ENCODE measurements around the gene DNAJA2.
A peak's percentile ranks its signal among the peaks of the same experiment; 100 is the strongest.
"Not testable (repeated sequence)": the region's sequence is repeated elsewhere in the genome, so short reads cannot be mapped to it uniquely, and the experiment has no call there.

The DNAJA2 gene

DNA sequence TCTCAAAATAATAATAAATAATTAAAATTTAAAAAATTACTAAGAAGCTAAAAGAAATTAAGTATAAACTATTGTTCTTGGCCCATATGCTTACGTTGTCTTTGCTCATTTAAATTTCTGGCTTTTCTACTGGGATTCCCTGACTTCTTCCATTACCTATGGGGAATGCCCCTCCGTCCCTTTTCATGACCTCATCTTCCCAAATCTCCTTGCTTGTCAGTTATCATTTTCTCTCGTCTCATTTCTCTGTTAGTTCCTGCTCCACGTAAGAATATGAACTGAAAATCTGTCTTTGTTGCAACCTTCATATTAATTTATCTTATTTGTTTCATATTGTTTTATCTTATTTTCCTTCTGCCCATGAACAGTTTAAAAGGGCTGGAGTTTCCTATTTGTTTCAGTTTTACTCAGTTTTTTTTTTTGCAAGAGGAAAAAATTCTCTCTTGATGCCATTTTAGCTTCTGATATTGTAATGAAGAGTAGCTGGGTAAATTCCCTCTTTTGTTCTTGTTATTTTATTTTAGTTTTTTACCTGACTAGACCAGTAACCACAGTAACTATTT, 2.5 kb upstream of the DNAJA2 start:
- DNase-seq (ENCODE audit: low spot score): no peak
- FAIRE-seq: no peak

DNA sequence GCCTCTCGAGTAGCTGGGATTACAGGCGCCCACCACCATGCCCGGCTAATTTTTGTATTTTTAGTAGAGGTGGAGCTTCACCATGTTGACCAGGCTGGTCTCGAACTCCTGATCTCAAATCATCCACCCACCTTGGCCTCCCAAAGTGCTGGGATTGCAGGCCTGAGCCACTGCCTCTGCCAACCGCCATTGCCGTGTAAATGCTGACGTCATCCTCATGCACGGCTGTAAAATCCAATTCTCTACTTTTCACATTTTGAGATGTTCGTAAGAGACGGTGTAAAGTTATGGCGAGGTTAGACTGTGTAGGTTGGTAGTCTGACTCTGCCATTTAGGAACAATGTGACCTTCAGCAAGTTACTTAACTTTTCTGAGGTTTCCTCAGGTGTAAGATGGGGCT, 1.7 kb upstream of the DNAJA2 start:
- DNase-seq (ENCODE audit: low spot score) (no peak), FAIRE-seq (no peak)

DNA sequence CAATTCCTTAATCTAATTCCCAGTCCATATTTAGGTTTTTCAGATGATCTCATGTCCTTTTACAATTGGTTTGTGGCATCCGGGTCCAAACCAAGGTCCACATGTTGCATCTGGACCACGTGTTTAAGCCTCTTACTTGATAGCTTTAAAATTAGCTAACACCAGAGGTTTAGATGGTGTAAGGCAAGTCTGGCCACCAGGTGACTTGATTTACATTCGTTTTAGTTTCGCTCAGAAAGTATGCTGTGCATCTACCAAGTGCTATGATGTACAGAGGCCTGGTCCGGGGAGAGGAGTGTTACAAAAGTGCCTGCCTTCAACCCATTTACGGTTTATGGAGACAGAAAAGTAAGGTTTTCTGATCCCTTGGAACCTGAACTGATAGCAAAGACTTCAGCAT, 878 bp upstream of the DNAJA2 start:
- FAIRE-seq: no peak
- DNase-seq (ENCODE audit: low spot score): no peak

DNA sequence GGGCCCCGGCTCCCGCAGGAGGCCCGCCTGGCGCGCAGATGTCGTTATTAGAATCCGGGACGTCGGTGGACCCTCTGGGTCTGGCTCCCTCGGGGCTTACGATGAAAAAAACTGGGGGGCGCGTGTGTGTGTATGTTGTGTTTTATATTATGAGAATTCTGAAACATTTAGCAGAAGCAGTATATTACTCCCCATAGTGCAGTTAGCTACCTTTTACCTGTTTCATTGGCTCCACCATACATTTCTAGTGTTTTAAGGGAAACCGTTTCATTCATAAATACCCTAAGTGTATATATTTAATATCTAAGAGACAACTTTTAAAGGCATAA, 486 bp upstream of the DNAJA2 start:
- DNase-seq (ENCODE audit: low spot score): no peak
- FAIRE-seq: no peak

DNA sequence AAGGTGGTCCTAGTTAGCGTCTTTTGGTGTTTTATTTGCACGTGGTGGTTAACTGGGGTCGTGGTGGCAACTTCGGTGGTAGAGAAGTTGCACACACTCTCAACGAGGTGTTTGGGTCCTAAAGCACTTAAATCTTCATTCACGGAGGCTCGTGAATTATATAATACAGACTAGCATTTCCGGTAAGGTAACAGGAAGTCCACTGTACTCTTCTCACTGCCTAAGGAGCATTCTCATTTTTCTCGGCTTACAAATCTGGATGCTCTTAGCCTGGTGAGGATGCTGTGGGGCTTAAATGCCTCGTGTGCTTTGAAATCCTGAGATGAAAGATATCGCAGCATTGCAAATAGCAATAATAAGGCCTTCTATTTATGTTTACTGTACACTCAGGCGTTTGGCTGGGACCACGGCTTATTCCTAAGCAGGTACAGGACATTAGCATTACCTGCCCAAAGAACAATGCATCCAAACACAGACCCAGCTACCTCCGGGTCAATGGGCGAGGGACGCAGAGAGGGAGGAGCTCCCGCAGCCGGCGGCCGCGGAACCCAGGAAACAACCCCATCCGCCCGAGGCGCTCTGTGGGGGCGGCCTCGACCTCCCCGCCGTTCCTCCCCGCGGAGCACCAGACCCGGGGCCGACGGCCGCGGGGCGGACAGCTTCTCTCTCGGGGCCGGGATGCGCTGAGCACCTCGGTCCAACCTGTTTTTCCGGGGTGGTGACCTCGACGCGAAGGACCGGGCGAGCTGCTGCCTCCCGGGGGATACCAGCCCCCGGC, 856 bp downstream of the DNAJA2 start:
- FAIRE-seq: no peak
- peak; percentile 7 for DNase-seq (ENCODE audit: low spot score)

DNA sequence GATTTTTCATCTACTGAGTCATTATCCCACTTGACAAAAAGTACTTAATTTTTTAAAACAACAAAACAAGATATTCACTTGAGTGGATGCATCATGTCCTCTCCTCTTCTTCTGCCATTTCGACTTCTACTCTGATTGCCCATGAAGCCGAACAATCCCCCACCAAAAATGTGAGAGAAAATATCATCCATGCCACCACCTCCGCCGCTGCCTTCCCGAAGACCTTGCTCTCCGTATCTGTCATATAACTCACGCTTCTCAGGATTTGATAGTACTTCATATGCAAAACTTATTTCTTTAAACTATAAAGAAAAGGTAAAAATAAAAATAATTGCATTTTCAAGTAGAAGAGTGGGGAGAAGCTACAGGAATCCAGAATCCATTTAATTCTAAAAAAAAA, 2.2 kb downstream of the DNAJA2 start:
- FAIRE-seq (no peak), DNase-seq (ENCODE audit: low spot score) (no peak)

DNA sequence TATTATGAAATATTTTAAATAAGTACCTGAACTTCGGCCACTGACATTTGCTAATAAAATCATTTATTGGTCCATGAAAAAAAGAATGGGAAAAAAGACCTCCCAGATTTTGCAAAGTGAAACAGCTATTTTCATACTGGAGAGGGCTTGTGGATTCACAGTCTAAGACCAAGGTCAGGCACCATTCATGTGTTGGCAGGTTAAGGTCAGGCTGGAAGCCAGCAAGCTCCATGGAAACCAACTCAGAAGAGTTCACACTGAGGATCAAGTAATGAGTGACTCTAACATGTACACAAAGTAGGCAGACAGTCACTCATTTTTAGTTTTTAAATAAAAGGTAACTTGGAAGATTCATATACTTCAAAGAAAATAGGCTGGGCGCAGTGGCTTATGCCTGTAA, 3.4 kb downstream of the DNAJA2 start:
- FAIRE-seq (no peak), DNase-seq (ENCODE audit: low spot score) (no peak)

DNA sequence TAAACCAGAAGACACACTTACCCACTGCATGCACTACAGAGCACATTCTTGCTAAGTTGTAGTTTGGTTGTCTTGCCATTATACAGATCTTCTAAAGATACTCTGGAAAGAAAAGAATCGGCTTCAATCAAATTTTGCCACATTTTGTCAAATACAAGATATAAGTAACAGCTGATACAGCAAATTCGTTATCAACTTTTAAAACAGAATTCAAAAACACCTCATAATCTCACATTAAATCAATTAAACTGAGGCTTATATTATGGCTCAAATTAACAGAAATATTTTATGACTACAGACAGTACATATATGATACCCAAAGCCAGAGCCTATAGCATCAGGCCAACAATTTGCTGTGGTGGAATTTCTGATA, 5.4 kb downstream of the DNAJA2 start:
- FAIRE-seq (no peak), DNase-seq (ENCODE audit: low spot score) (no peak)

DNA sequence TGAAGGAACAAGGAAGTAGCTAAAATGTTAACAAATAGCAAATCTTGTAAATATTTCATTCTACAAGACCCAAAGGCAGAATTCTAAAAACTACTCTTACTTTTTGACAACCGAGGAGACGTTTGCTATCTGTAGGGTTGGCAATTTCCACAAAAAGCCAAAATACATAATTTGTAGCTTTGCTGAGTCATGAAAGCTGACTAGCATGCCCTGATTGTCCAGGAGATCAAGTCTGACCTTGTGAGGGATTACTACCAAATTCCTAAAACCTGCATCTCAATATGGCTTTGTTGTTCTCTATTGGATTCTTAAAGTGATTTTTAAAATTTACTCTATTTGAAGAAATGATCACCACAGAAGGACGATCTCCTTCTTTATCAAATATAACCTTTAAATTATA, 10.8 kb downstream of the DNAJA2 start:
- FAIRE-seq (no peak), DNase-seq (ENCODE audit: low spot score) (no peak)

DNA sequence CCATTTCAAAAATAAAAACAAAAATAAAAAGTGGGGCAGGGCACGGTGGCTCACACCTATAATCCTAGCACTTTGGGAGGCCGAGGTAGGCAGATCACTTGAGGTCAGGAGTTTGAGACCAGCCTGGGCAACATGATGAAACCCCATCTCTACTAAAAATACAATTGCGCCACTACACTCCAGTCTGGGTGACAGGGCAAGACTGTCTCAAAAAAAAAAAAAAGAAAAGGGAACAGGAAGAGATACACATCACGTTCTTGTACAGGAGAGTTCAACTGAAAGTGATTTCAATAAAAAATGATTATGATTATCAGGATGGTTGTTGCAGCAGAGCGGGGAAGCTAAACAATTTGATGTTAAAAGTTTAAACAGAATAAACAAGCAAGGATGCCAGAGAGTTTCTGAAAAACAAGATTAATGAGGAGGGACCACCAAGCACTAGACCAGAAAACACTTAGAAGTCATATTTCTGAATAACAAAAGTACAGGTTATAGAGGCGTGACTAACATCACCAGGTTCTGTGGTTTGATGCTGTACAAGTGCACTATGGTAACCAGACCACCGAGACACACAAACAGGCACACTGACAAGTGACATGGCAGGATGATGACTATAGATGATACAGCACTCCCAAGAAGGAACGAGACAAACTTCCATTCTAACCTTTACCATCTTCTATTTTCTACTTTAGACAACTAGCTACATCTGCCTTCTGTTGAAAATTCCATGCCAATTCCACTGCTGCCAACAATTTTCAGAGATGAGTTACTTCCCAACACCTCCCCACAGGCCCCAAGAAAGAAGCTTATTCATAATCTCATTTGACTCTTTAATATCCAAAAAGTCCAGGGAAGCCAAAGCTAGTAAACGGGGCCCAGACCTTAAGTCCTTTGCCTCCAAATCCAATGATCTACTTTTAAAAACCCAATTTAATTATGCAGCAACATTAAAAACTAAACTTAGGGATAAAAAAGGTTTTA, 11.8 kb downstream of the DNAJA2 start:
- DNase-seq (ENCODE audit: low spot score) (peak; percentile 17), FAIRE-seq (no peak)

DNA sequence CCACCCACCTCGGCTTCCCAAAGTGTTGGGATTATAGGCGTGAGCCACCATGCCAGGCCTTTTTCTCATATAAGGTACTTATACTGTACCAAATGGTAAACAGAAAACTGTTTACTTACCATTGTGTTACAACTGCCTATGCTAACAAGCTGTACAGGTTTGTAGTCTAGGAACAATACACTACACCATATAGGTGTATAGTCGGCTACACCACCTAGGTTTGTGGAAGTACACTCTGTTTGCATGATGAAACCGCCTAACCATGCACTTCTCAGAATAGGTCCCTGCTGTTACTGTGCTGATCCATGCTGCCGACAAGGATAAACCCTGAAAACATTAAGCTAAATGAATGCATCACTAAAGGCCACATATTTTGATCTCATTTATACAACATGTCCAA, 18.9 kb downstream of the DNAJA2 start:
- no peak for DNase-seq (ENCODE audit: low spot score)
- FAIRE-seq: no peak

DNA sequence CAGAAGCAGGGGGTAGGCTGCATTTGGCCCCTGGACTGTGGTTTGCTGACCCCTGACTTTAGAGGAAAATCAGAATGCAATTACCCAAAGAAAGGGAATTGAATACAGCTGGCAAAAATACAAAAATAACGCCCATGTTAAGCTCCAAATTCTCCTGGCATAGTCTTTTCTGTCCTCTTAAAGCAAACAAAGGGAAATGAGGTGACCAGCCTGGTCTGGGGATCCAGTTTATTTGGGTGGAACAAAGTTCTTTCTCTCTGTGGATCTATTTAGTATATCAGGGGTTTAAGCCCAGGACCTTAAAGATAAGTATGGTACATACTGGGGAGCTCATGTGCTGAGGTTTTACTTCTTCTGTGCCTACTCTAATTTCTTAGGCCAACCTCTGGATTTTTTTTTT, 23.5 kb downstream of the DNAJA2 start:
- DNase-seq (ENCODE audit: low spot score) (no peak), FAIRE-seq (no peak)

DNA sequence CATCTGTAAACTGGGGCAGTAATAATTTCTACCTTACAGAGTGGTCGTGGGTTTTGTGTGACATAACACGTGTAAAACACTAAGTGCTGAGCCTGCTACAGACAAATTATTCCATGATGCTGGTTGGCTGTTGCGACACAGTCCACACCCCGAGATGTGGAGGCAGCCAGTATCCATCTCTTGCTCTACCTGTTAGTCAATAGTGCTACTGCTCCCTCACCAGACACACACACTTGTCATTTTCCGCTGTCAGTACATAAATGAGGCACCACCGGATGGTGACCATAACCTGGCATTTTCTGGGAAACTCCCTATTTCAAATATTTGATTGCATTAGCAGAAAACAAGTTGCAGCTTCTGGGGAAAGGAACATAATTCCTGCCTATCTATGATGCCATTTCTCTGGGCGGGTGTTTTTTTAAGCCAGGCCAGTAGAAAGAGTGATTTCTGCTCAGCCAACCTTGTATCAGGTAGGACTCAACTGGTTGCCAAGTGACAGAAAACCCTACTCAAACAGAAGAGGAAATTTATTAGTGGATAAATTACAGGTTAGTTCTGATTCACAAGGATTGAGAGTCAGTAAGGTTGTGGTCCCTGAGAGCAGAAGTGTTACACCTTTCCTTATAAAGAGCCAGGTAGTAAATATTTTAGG, 24.1 kb downstream of the DNAJA2 start:
- FAIRE-seq: no peak
- DNase-seq (ENCODE audit: low spot score): no peak

DNA sequence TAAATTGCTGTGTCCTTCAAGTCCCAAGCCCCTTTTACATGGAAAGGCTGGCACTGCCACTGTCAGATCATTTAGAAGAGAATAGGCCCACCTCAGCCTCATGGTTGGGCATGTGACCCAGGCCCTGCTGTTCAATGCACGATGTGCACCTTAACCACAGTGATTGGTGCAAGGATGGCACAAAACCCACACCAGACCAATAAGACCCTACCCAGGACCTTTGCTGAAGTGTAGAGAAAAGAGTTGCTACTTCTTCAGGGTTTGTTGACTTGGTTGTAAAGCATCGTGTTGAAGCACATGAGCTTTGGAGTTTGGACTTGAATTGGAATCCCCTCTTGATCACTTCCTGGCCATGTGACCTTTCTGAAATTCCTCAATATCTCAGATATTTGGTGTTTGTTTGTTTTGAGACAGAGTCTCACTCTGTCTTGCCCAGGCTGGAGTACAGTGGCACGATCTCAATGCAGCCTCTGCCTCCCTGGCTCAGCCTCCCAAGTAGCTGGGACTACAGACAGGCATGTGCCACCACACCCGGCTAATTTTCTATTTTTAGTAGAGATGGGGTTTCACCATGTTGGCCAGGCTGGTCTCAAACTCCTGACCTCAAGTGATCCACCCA, 24.8 kb downstream of the DNAJA2 start:
- FAIRE-seq (no peak), DNase-seq (ENCODE audit: low spot score) (no peak)

DNA sequence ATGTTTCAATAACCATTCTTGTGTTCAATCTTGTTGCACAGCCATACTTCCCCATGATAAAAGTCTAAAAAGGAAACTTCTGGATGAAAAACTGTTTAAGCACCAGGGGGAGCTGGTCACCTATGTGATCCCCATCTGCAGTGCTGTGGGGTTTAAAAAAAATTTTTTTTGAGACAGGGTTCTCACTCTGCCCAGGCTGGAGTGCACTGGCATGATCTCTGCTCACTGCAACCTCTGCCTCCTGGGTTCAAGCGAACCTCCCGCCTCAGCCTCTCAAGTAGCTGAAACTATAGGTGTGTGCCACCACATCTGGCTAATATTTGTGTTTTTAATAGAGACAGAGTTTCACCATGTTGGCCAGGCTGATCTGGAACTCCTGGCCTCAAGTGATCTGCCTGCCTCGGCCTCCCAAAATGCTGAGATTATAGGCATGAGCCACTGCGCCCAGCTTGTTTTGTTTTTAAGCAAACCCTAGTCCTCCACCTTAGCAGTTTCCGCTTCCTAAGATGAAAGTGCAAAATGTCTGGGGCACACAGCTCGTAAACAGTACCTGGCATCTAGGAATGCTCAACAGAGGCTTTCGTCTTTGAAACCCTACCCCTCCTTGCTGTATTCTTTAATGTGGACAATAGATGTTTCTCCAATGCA, 25.4 kb downstream of the DNAJA2 start:
- FAIRE-seq: no peak
- DNase-seq (ENCODE audit: low spot score): peak; percentile 33

DNA sequence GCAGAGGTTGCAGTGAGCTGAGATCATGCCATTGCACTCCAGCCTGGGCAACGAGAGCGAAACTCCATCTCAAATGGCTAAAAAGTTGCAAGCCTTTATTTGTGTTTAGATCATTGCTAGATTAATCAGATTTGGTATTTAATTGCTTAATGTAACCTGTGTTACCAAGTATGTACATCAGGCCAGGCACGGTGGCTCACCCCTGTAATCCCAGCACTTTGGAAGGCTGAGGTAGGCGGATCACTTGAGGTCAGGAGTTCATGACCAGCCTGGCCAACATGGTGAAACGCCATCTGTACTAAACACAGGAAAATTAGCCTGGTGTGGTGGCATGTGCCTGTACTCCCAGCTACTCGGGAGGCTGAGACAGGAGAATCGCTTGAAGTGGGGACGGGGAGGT, 28.8 kb downstream of the DNAJA2 start:
- not testable (repeated sequence) for FAIRE-seq; DNase-seq (ENCODE audit: low spot score)

DNA sequence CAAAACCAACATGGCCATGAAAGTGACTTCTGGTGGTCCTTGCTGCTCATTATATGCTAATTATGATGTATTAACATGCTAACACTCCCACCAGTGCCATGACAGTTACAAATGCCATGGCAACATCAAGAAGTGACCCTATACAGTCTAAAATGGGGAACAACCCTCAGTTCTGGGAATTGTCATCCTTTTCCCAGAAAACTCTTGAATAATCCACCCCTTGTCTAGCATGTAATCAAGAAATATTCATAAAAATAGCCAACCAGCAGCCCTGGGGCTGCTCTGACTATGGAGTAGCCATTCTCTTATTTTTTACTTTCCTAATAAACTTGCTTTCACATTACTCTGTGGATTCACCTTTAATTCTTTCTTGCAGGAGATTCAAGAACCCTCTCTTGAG, 35.9 kb downstream of the DNAJA2 start:
- no peak for FAIRE-seq

DNA sequence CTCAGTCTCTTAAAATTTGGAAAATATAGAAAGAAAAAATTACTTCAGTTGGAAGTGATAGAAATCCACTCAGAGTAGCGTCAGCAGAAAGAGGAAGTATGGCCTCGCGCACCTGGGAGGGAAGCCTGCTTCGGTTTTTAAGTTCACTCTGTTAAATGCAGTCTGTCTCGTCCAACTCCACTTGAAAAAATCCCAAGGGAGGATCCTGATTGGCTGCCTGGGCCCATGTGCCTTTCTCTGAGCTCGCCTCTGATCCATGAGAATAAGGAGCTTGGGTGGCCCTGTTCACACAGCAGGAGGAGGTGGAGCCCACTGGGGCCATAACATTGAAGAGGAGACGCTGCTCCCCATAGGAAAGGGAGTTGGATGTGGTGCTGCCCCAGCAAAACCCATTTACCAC, 40.7 kb downstream of the DNAJA2 start:
- no peak for DNase-seq (ENCODE audit: low spot score)
- no peak for FAIRE-seq

More for the DNA sequence above, 35.9 kb downstream of the DNAJA2 start:
- DNase-seq (ENCODE audit: low spot score): no peak

DNA sequence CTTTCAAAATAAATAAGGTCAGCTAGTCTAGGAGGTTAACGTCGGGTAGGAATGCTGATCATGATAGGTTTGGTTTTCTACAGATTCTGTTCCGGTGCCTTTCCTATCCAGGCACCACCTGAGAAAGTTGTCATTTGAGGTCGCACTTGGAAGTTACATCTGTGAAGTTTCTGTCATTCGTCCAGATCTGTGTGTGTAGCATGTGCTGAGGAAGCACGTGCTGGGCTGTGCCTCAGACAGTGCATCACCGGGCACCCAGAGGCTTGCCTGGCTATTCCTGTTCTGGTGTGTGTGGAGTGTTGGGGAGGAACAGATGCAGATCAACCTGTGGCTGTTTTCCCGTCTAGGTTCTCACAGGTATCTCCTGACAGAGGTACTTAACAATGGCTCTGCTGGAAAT, 42.6 kb downstream of the DNAJA2 start:
- DNase-seq (ENCODE audit: low spot score) (no peak), FAIRE-seq (no peak)

DNA sequence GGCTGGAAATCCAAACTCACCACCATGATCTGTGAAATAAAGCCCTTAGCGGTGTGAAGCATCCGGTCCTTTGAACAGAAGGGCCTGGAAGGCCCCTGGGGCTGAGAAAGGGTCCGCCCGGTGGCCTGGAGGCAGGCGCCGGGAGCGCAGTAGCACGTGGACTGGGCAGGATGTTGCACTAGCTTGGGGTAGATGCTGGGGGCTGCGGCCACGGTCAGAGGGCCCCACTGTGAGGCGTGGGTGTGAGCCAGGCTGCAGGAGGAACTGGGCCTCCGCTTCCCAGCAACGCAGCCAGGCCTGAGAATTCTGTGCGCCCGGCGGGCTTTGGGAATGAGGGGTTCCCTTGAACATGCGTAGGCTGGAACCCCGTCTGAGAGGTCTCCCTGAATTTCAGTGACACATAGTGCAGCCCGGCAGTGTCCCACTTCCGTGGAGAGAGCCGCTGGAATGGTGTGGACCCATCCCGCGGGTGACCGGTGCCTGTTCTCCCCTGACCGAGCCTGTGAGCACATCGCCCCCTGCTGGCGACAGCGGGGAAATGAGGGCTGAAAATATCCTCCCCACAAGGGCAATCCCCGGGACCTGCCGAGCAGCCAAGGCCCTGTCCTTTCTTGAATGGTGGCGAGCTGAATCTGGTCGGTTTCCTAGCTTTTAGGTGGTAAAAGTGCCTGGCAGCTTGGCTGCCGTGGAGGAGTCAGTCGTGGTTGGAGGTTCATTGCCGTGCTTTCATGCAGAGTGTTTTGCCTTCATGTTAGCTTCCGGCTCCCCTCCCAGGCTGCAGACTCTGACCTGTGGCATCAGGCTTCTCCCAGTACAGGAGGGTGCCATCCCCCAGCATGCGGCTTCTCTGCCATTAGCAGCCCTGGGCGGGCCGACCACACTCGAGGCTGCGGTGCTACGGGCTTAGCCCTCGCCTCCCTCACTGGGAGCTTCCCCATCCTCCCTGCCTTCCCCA, 43.8 kb downstream of the DNAJA2 start:
- DNase-seq (ENCODE audit: low spot score): peak; percentile 18
- FAIRE-seq: no peak

Measured in RCC 7860 (cell line).